ENCODE data around the gene SEPTIN6.

- TF ChIP-seq CTCF (IDR thresholded peaks at IDR 0.05) (no peak), POLR2AphosphoS5 (IDR thresholded peaks at IDR 0.05) (no peak)
Measured at GRCh38 chrX:119654112-119654531, 38.8 kb downstream of the SEPTIN6 start.
